ENCODE results near the gene GPD1. TPM values are rescaled to one million over a fixed set of nuclear protein-coding genes. Genes with fewer than 3 reads are reported as not detected.

Gene GPD1
- total RNA-seq, 1 experiment from 2014 or later = 1.6 TPM

GRCh38 chr12:50087995-50088394, 15.8 kb upstream of the GPD1 start (continued):
- TF ChIP-seq FOSL1 (IDR thresholded peaks at IDR 0.05; ENCODE audit: low read depth) (no peak), ELF1 (IDR thresholded peaks at IDR 0.05; ENCODE audit: borderline replicate concordance, low read depth) (no peak), SP1 (IDR thresholded peaks at IDR 0.05; ENCODE audit: low read depth) (no peak)

DNA sequence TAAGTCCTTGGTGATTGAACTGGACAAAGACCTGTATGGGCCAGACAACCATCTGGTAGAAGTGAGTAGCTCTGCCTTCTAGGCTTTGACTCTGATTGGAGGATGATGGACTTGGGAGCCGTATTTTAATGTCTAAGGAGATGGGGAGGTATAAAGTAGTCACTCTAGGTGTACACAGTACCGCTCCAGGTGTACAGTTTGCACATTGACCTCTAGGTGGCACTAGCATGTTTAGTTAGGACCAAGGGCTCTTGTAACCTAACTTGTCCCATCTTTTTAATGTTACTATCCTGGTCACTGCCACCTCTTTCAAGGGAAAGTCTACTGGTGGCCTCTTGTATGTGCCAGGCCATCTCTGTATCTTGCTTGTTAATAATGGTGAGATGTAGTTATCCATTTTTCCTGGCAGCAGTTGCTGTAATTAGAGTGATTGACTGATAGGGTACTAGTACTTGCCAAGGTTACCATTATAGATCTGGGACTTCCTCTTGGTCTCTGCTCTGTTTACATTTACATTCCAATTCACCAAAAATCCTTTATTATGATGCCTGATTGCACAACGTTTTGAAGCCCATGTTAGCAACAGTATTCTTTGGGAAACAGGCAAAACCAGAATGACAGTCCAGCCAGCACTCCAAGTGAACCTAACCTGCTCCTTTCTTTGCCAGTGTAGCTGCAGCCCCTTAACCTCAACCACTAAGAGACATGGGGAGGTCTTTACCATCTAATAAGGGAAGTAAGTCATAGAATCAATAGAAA, 15.1 kb upstream of the GPD1 start:
- Histone ChIP-seq H3K4me1 (ENCODE audit: control insufficient read depth in 1 of 2, insufficient read depth in 2 of 2, low read length in 2 of 2) (peaks cover 2 to 15% of the 10 kb centered on the region in 2 experiments), H3K4me2 (ENCODE audit: low read length) (no peak overlapping the region), H3K9me2 (ENCODE audit: insufficient read depth) (no peaks in the 10 kb centered on the region), H3K36me3 (ENCODE audit: control insufficient read depth in 1 of 2, insufficient read depth in 2 of 2, low read length in 2 of 2) (peaks cover 38 to 56% of the 10 kb centered on the region in 2 experiments), H3K4me3 (replicated peaks in 1 of 2; ENCODE audit: low read depth in 1 of 2, low read length in 2 of 2) (no peak overlapping the region), H2AFZ (ENCODE audit: low read depth, low read length, poor library complexity, severe bottlenecking) (no peak overlapping the region), H3K9me3 (ENCODE audit: control insufficient read depth in 1 of 2, insufficient read depth in 1 of 2, low read depth in 1 of 2, low read length in 2 of 2) (no peaks in the 10 kb centered on the region), H3K79me2 (ENCODE audit: insufficient read depth, low read length) (peaks cover 15% of the 10 kb centered on the region), H3K27me3 (ENCODE audit: insufficient read depth, low read length) (no peaks in the 10 kb centered on the region), H4K20me1 (ENCODE audit: insufficient read depth) (peaks cover 4% of the 10 kb centered on the region; the same call in 1 of the 2 replicates), H3K9ac (ENCODE audit: low read length) (no peak overlapping the region), H3K27ac (ENCODE audit: low read depth, low read length) (no peak overlapping the region)
- peak; percentile 72 for DNase-seq (ENCODE audit: low read depth, low spot score)
- BruUV-seq (replicated peaks) = no TSS peak
- peak; percentile 56 for ATAC-seq
- POLR2A ChIA-PET = interaction anchor here (1.2 kb wide), 1 partner anchor 23 kb away, joined by 4 read pairs; the partner anchor contains the start of gene COX14
- intact Hi-C loops (cut with micrococcal nuclease) = loop anchor here (5.0 to 10.0 kb wide), 2 partner anchors 224 to 316 kb away; partner anchors contain the start of gene LARP4
- CTCF ChIA-PET = interaction anchor here (0.6 to 2.8 kb wide), 9 partner anchors 10 to 427 kb away, joined by 3 to 16 read pairs (median 3); partner anchors contain the start of gene COX14
- TF ChIP-seq, protein P1, sequence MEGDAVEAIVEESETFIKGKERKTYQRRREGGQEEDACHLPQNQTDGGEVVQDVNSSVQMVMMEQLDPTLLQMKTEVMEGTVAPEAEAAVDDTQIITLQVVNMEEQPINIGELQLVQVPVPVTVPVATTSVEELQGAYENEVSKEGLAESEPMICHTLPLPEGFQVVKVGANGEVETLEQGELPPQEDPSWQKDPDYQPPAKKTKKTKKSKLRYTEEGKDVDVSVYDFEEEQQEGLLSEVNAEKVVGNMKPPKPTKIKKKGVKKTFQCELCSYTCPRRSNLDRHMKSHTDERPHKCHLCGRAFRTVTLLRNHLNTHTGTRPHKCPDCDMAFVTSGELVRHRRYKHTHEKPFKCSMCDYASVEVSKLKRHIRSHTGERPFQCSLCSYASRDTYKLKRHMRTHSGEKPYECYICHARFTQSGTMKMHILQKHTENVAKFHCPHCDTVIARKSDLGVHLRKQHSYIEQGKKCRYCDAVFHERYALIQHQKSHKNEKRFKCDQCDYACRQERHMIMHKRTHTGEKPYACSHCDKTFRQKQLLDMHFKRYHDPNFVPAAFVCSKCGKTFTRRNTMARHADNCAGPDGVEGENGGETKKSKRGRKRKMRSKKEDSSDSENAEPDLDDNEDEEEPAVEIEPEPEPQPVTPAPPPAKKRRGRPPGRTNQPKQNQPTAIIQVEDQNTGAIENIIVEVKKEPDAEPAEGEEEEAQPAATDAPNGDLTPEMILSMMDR (IDR thresholded peaks at IDR 0.05 in 2 of 3, conservative IDR thresholded peaks at IDR 0.05 in 1 of 3; ENCODE audit: borderline replicate concordance in 1 of 3, insufficient read depth in 1 of 3, low read depth in 2 of 3, low read length in 2 of 3) = peak; percentile 60 to 94 (median 88); a peak in 5 of 6 replicates
- TF ChIP-seq, protein P2, sequence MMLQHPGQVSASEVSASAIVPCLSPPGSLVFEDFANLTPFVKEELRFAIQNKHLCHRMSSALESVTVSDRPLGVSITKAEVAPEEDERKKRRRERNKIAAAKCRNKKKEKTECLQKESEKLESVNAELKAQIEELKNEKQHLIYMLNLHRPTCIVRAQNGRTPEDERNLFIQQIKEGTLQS (IDR thresholded peaks at IDR 0.05) = no peak
- TF ChIP-seq RAD21 (IDR thresholded peaks at IDR 0.05; ENCODE audit: low read depth) = peak; percentile 77
- RAD21 ChIA-PET (ENCODE audit: low non-redundant PET in 1 of 2, low total read pairs in 2 of 2, uncharacterized antibody in 2 of 2, unreplicated experiment in 2 of 2) = no interaction called here

Data from HCT116 (cell line).